Measurements from ENCODE around the gene TRAF5.

Gene TRAF5

GRCh38 chr1:211326140-211326527 is 499 bp upstream of the TRAF5 start:
- POLR2A ChIA-PET: no interaction called here
- no peak for DNase-seq (ENCODE audit: extremely low spot score)
- no peak for TF ChIP-seq CTCF (IDR thresholded peaks at IDR 0.05; ENCODE audit: control extremely low read depth, extremely low read depth, low read depth, missing control alignments)
- CTCF ChIA-PET: interaction anchor here (0.6 to 9.6 kb wide), 7 partner anchors 12 to 328 kb away, joined by 3 to 170 read pairs (median 4); no protein-coding TSS in a partner anchor

GRCh38 chr1:211327346-211327921 is 801 bp downstream of the TRAF5 start:
- ChIA-PET POLR2A (no interaction called here), CTCF (interaction anchor here (1.1 to 9.6 kb wide), 5 partner anchors 11 to 187 kb away, joined by 3 to 170 read pairs (median 13); no protein-coding TSS in a partner anchor)
- TF ChIP-seq CTCF (IDR thresholded peaks at IDR 0.05; ENCODE audit: control extremely low read depth, extremely low read depth, low read depth, missing control alignments): no peak
- peak; percentile 49 for DNase-seq (ENCODE audit: extremely low spot score)

- ChIA-PET CTCF (interaction anchor here (0.9 to 9.6 kb wide), 12 partner anchors 10 to 186 kb away, joined by 3 to 170 read pairs (median 4); no protein-coding TSS in a partner anchor), POLR2A (no interaction called here)
- DNase-seq (ENCODE audit: extremely low spot score): no peak
- TF ChIP-seq CTCF (IDR thresholded peaks at IDR 0.05; ENCODE audit: control extremely low read depth, extremely low read depth, low read depth, missing control alignments): no peak
Observed at GRCh38 chr1:211328084-211328694, 1.6 kb downstream of the TRAF5 start.

- CTCF ChIA-PET: interaction anchor here (0.6 to 9.6 kb wide), 14 partner anchors 10 to 185 kb away, joined by 3 to 170 read pairs (median 4); no protein-coding TSS in a partner anchor
- TF ChIP-seq CTCF (IDR thresholded peaks at IDR 0.05; ENCODE audit: control extremely low read depth, extremely low read depth, low read depth, missing control alignments): no peak
- DNase-seq (ENCODE audit: extremely low spot score): no peak
- POLR2A ChIA-PET: no interaction called here
Observed at GRCh38 chr1:211328866-211329475, 2.3 kb downstream of the TRAF5 start.

- CTCF ChIA-PET: interaction anchor here (0.6 to 9.6 kb wide), 8 partner anchors 9 to 184 kb away, joined by 3 to 170 read pairs (median 7); no protein-coding TSS in a partner anchor
- DNase-seq (ENCODE audit: extremely low spot score): peak; percentile 46
Observed at GRCh38 chr1:211329764-211330201, 3.1 kb downstream of the TRAF5 start.

More at GRCh38 chr1:211329764-211330201, 3.1 kb downstream of the TRAF5 start:
- no peak for TF ChIP-seq CTCF (IDR thresholded peaks at IDR 0.05; ENCODE audit: control extremely low read depth, extremely low read depth, low read depth, missing control alignments)
- POLR2A ChIA-PET: interaction anchor here (0.6 kb wide), 1 partner anchor 1739 kb away, joined by 5 read pairs; no protein-coding TSS in a partner anchor
